Mesenchymal stem cell (in vitro differentiated cells and primary cell): ENCODE results near the gene KDM1B.
"Not testable (repeated sequence)": the region's sequence is repeated elsewhere in the genome, so short reads cannot be mapped to it uniquely, and the experiment has no call there.

Experiments used
- DNase-seq: peaks from one replicate; pipeline ENCODE4 v3.0.0-alpha.2; 2013
- H2AFZ ChIP-seq: one replicate; pipeline ENCODE4 v1.6.1; 2013; ENCODE audit warnings: low read depth, mild to moderate bottlenecking, control low read depth, inconsistent platforms, low read length, moderate library complexity
- H2AK5ac ChIP-seq: 2 replicates; pipeline ENCODE4 v1.6.1; 2013; ENCODE audit warnings: low read length, moderate library complexity, mild to moderate bottlenecking, inconsistent platforms; ENCODE audit not compliant: severe bottlenecking
- H2BK120ac ChIP-seq: one replicate; pipeline ENCODE4 v1.6.1; 2013; ENCODE audit warnings: low read depth, mild to moderate bottlenecking, inconsistent platforms, low read length, moderate library complexity
- H2BK12ac ChIP-seq, 2 experiments: one replicate each; pipeline ENCODE4 v1.6.1; 2013; ENCODE audit warnings: inconsistent platforms in 2 of 2, low read length in 2 of 2, mild to moderate bottlenecking in 2 of 2, moderate library complexity in 2 of 2, control low read depth in 1 of 2
- H2BK15ac ChIP-seq: one replicate; pipeline ENCODE4 v1.6.1; 2013; ENCODE audit warnings: mild to moderate bottlenecking, low read depth, inconsistent platforms; ENCODE audit not compliant: poor library complexity, severe bottlenecking
- H2BK5ac ChIP-seq: 2 replicates; pipeline ENCODE4 v1.6.1; 2013; ENCODE audit warnings: low read depth, mild to moderate bottlenecking, low read length, control low read depth, inconsistent platforms; ENCODE audit not compliant: poor library complexity, severe bottlenecking
- H3K14ac ChIP-seq, 2 experiments: one replicate each; pipeline ENCODE4 v1.6.1; 2013; ENCODE audit warnings: inconsistent platforms in 2 of 2, low read length in 2 of 2, control low read depth in 1 of 2, mild to moderate bottlenecking in 1 of 2, moderate library complexity in 1 of 2
- H3K18ac ChIP-seq, 2 experiments: one replicate each; pipeline ENCODE4 v1.6.1; 2013; ENCODE audit warnings: inconsistent platforms in 2 of 2, low read length in 2 of 2, control low read depth in 1 of 2, low read depth in 1 of 2, mild to moderate bottlenecking in 1 of 2
- H3K23ac ChIP-seq, 2 experiments: one replicate each; pipeline ENCODE4 v1.6.1; 2013; ENCODE audit warnings: inconsistent platforms in 2 of 2, low read length in 2 of 2, mild to moderate bottlenecking in 2 of 2, moderate library complexity in 2 of 2, control low read depth in 1 of 2
- H3K27ac ChIP-seq: 2 replicates; pipeline ENCODE4 v1.5.1; 2013; ENCODE audit warnings: mild to moderate bottlenecking, moderate library complexity, low read length, control low read depth, inconsistent platforms; ENCODE audit not compliant: poor library complexity, severe bottlenecking
- H3K27me3 ChIP-seq, 2 experiments: 2 replicates each; pipeline versions ENCODE4 v1.6.1 to v1.7.0; 2013; ENCODE audit warnings: low read length in 2 of 2, mild to moderate bottlenecking in 2 of 2, moderate library complexity in 2 of 2, control low read depth in 1 of 2, inconsistent platforms in 1 of 2; ENCODE audit not compliant: control insufficient read depth in 1 of 2, insufficient read depth in 1 of 2
- H3K36me3 ChIP-seq, 2 experiments: 2 replicates each; pipeline versions ENCODE4 v1.6.1 to v1.7.0; 2013; ENCODE audit warnings: low read length in 2 of 2, control low read depth in 1 of 2, inconsistent platforms in 1 of 2, low read depth in 1 of 2, mild to moderate bottlenecking in 1 of 2; ENCODE audit not compliant: insufficient read depth in 2 of 2, control insufficient read depth in 1 of 2
- H3K4ac ChIP-seq, 2 experiments: one replicate each; pipeline ENCODE4 v1.6.1; 2013; ENCODE audit warnings: inconsistent platforms in 2 of 2, low read length in 2 of 2, mild to moderate bottlenecking in 2 of 2, moderate library complexity in 2 of 2, control low read depth in 1 of 2, low read depth in 1 of 2
- H3K4me1 ChIP-seq: 2 replicates; pipeline ENCODE4 v1.6.1; 2013; ENCODE audit warnings: low read depth, low read length, control low read depth; ENCODE audit not compliant: control insufficient read depth, insufficient read depth
- H3K4me2 ChIP-seq: 2 replicates; pipeline ENCODE4 v1.6.1; 2013; ENCODE audit warnings: low read length, mild to moderate bottlenecking, inconsistent platforms; ENCODE audit not compliant: poor library complexity, severe bottlenecking
- H3K4me3 ChIP-seq, 2 experiments: 2 replicates each; pipeline versions ENCODE4 v1.5.1 to v1.7.0; 2013; ENCODE audit warnings: low read length in 2 of 2, mild to moderate bottlenecking in 2 of 2, control low read depth in 1 of 2, low read depth in 1 of 2; ENCODE audit not compliant: insufficient read depth in 1 of 2
- H3K79me1 ChIP-seq: replicated peaks from 2 replicates; pipeline ENCODE4 v1.6.1; 2013; ENCODE audit warnings: mild to moderate bottlenecking, control low read depth, low read length, inconsistent platforms; ENCODE audit not compliant: poor library complexity, severe bottlenecking
- H3K9ac ChIP-seq: 2 replicates; pipeline ENCODE4 v1.7.0; 2013; ENCODE audit warnings: mild to moderate bottlenecking, low read length, moderate library complexity
- H3K9me3 ChIP-seq: 2 replicates; pipeline ENCODE4 v1.7.0; 2013; ENCODE audit warnings: mild to moderate bottlenecking, low read length; ENCODE audit not compliant: control insufficient read depth
- H4K8ac ChIP-seq: one replicate; pipeline ENCODE4 v1.6.1; 2013; ENCODE audit warnings: inconsistent platforms, mild to moderate bottlenecking, low read length, moderate library complexity
- H4K91ac ChIP-seq: one replicate; pipeline ENCODE4 v1.6.1; 2013; ENCODE audit warnings: mild to moderate bottlenecking, low read length, inconsistent platforms
- WGBS: methylation state at CpG from one replicate; pipeline ENCODE4 v1.1.7; 2013; ENCODE audit warnings: mixed read lengths; 5-methylcytosine and 5-hydroxymethylcytosine counted together

KDM1B gene

DNA sequence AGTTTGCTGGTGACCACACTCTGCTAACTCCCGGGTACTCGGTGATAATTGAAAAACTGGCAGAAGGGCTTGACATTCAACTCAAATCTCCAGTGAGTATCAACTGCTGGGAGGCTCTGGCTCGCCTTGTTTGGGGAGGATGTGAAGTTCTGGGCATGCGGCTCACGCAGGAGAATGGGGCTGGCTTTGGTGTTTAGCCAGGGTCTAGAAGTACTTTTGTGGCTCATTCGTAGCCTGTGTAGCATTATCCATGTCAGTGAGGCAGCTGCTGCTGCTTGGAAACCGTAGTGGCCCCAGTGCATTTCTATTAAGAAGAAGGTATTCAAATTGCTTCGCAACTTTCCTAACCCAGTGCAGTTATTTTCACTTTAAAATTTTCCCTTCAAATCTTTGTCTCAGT, 52.2 kb downstream of the KDM1B start:
- Histone ChIP-seq H3K4me2 (no peak overlapping the region), H2AK5ac (no peak overlapping the region), H3K27ac (no peak overlapping the region), H2BK12ac (no peak overlapping the region), H3K14ac (no peak overlapping the region), H2AFZ (no peak overlapping the region), H3K9me3 (no peaks in the 10 kb centered on the region), H3K23ac (no peak overlapping the region), H3K18ac (no peak overlapping the region), H3K79me1 (no peaks in the 10 kb centered on the region), H4K8ac (no peak overlapping the region), H4K91ac (no peak overlapping the region), H3K9ac (no peak overlapping the region), H3K4me1 (no peaks in the 10 kb centered on the region), H3K4me3 (no peak overlapping the region), H3K36me3 (peaks cover 20 to 49% of the 10 kb centered on the region in 2 experiments), H2BK5ac (no peak overlapping the region), H3K27me3 (no peaks in the 10 kb centered on the region), H3K4ac (no peak overlapping the region), H2BK15ac (no peak overlapping the region), H2BK120ac (no peak overlapping the region)
- 97% methylated on average over 7 of the region's 8 CpGs for WGBS
- DNase-seq: no peak

DNA sequence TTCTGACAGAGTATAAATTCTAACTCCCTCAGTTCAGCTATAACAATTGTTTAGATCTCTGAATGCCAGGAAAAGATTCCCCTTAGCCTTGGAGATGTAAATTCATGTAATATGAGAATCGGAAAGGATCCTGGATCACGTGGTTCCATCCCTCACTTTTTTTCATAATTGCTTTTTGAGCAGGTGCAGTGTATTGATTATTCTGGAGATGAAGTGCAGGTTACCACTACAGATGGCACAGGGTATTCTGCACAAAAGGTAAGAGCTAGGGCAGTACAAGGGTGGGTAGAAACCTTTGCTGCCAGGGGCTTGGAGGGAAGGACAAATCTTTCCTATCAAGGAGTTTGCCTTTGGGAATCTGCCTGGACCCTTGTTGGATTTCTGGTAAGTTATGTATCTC, 52.7 kb downstream of the KDM1B start:
- no peak overlapping the region for H2AK5ac ChIP-seq
- no peaks in the 10 kb centered on the region for H3K79me1 ChIP-seq
- 100% methylated on average over 2 of the region's 2 CpGs for WGBS
- no peaks in the 10 kb centered on the region for H3K27me3 ChIP-seq
- no peaks in the 10 kb centered on the region for H3K4me1 ChIP-seq
- H3K14ac ChIP-seq: no peak overlapping the region
- no peak overlapping the region for H3K23ac ChIP-seq
- H2BK120ac ChIP-seq: no peak overlapping the region
- H4K91ac ChIP-seq: no peak overlapping the region
- DNase-seq: no peak
- no peak overlapping the region for H4K8ac ChIP-seq
- no peak overlapping the region for H2BK5ac ChIP-seq
- no peak overlapping the region for H3K18ac ChIP-seq
- peaks cover 22 to 49% of the 10 kb centered on the region in 2 experiments for H3K36me3 ChIP-seq
- H3K4me3 ChIP-seq: no peak overlapping the region
- no peak overlapping the region for H2AFZ ChIP-seq
- no peak overlapping the region for H3K27ac ChIP-seq
- no peak overlapping the region for H3K9ac ChIP-seq
- H2BK15ac ChIP-seq: no peak overlapping the region
- no peaks in the 10 kb centered on the region for H3K9me3 ChIP-seq
- no peak overlapping the region for H3K4ac ChIP-seq
- H2BK12ac ChIP-seq: no peak overlapping the region
- no peak overlapping the region for H3K4me2 ChIP-seq

DNA sequence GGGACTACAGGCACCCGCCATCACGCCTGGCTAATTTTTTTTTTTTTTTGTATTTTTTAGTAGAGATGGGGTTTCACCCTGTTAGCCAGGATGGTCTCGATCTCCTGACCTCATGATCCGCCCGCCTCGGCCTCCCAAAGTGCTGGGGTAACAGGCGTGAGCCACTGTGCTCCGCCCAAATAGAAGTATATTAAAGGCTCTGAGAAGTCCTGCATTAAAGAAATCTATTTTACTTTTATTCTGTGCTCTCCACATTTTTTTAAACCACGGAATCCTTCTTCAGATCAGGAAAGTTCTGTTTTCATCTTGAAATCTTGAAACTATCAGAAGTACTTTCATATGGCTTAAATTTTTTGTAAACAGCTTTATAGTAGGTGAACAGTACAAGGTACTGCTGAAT, 53.6 kb downstream of the KDM1B start:
- H3K4ac ChIP-seq, H2AK5ac ChIP-seq, H3K4me2 ChIP-seq, DNase-seq, H4K8ac ChIP-seq, H2BK12ac ChIP-seq, H3K27ac ChIP-seq, H2BK15ac ChIP-seq, H4K91ac ChIP-seq, H3K23ac ChIP-seq, H3K9me3 ChIP-seq, H3K18ac ChIP-seq, H3K79me1 ChIP-seq, H2BK120ac ChIP-seq, H3K4me1 ChIP-seq, H3K9ac ChIP-seq, H3K14ac ChIP-seq, H2AFZ ChIP-seq, H3K4me3 ChIP-seq, H2BK5ac ChIP-seq, H3K27me3 ChIP-seq: not testable (repeated sequence)
- H3K36me3 ChIP-seq: peaks cover 25 to 51% of the 10 kb centered on the region in 2 experiments
- WGBS: 100% methylated on average over 2 of the region's 9 CpGs

DNA sequence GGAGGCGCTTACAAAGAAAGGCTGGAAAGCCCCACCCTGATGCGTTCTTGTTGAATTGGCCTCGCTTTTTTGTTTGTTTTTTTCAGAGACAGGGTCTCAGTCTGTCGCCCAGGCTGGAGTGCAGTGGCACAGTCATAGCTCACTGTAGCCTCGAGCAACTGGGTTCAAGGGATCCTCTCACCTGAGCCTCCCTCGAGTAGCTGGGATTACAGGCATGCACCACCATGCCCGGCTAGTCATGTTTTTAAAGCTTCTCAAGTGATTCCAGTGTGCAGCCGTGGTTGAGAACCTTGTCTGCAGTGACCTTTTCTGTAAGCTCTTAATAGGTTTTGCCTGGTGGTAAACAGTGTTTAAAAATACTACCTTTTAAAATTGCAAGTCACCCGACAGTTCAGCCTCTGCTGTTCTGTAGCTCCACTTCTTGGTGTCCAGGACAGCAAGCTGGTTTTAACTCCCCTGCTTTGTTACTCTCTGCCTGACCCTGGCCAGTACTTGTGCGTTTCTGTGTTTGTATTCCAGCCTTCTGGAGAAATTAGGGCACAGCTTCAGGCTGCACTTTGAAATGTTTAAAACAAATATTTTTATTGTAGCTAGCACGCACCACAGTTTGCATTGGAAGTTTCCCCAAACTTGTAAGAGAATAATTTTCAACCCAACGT, 54.4 kb downstream of the KDM1B start:
- no peak overlapping the region for H3K23ac ChIP-seq
- peaks cover 27 to 50% of the 10 kb centered on the region in 2 experiments for H3K36me3 ChIP-seq
- no peak overlapping the region for H3K4me2 ChIP-seq
- no peaks in the 10 kb centered on the region for H3K4me1 ChIP-seq
- no peak overlapping the region for H3K4me3 ChIP-seq
- H4K91ac ChIP-seq: no peak overlapping the region
- H2BK5ac ChIP-seq: no peak overlapping the region
- no peak overlapping the region for H3K14ac ChIP-seq
- peak; percentile 12 for DNase-seq
- H3K9ac ChIP-seq: no peak overlapping the region
- no peak overlapping the region for H3K4ac ChIP-seq
- WGBS: 84% methylated on average over 12 of the region's 12 CpGs
- H3K27me3 ChIP-seq: no peaks in the 10 kb centered on the region
- H3K18ac ChIP-seq: no peak overlapping the region
- no peaks in the 10 kb centered on the region for H3K79me1 ChIP-seq
- H3K9me3 ChIP-seq: no peaks in the 10 kb centered on the region
- no peak overlapping the region for H2AFZ ChIP-seq
- no peak overlapping the region for H3K27ac ChIP-seq
- no peak overlapping the region for H2BK15ac ChIP-seq
- no peak overlapping the region for H4K8ac ChIP-seq
- H2BK120ac ChIP-seq: no peak overlapping the region
- no peak overlapping the region for H2AK5ac ChIP-seq
- H2BK12ac ChIP-seq: no peak overlapping the region
